Measurements from ENCODE around the gene TKTL1.
"Not testable (repeated sequence)": the region's sequence is repeated elsewhere in the genome, so short reads cannot be mapped to it uniquely, and the experiment has no call there.

TKTL1 gene

GRCh38 chrX:154295664-154296310, at the start of gene TKTL1:
Gene TKTL1 (plus strand): TSS chrX:154295795. CDS start chrX:154295860, 65 bp downstream.
- FAIRE-seq (no peak), DNase-seq (ENCODE audit: insufficient read length, low spot score) (no peak)
- no peak for TF ChIP-seq POLR2A (IDR thresholded peaks at IDR 0.05; ENCODE audit: low read depth, low read length)

- not testable (repeated sequence) for FAIRE-seq
Observed at GRCh38 chrX:154247377-154248045, 48.1 kb upstream of the TKTL1 start.

GRCh38 chrX:154248076-154248475, 47.5 kb upstream of the TKTL1 start:
- FAIRE-seq; DNase-seq (ENCODE audit: insufficient read length, low spot score): not testable (repeated sequence)

More at GRCh38 chrX:154247377-154248045, 48.1 kb upstream of the TKTL1 start:
- DNase-seq (ENCODE audit: insufficient read length, low spot score): not testable (repeated sequence)

GRCh38 chrX:154257282-154257681, 38.3 kb upstream of the TKTL1 start, which contains the start of gene OPN1MW3:
Gene OPN1MW3 (plus strand): TSS chrX:154257582. CDS start chrX:154257620, 38 bp downstream.
- not testable (repeated sequence) for FAIRE-seq; DNase-seq (ENCODE audit: insufficient read length, low spot score)

GRCh38 chrX:154258711-154259110, 36.9 kb upstream of the TKTL1 start:
- not testable (repeated sequence) for DNase-seq (ENCODE audit: insufficient read length, low spot score); FAIRE-seq

GRCh38 chrX:154263072-154263471, 32.5 kb upstream of the TKTL1 start:
- DNase-seq (ENCODE audit: insufficient read length, low spot score); FAIRE-seq: not testable (repeated sequence)

- FAIRE-seq; DNase-seq (ENCODE audit: insufficient read length, low spot score): not testable (repeated sequence)
Observed at GRCh38 chrX:154269245-154269644, 26.4 kb upstream of the TKTL1 start.

- FAIRE-seq; DNase-seq (ENCODE audit: insufficient read length, low spot score): not testable (repeated sequence)
Observed at GRCh38 chrX:154284489-154285338, 10.9 kb upstream of the TKTL1 start.

- not testable (repeated sequence) for FAIRE-seq; DNase-seq (ENCODE audit: insufficient read length, low spot score)
Observed at GRCh38 chrX:154286406-154286805, 9.2 kb upstream of the TKTL1 start.

GRCh38 chrX:154294791-154295574, 612 bp upstream of the TKTL1 start, which contains the start of gene TEX28:
Gene TEX28 (minus strand): TSS chrX:154295124. CDS start chrX:154292117, 3,007 bp downstream.
- DNase-seq (ENCODE audit: insufficient read length, low spot score) (no peak), FAIRE-seq (no peak)
- no peak for TF ChIP-seq POLR2A (IDR thresholded peaks at IDR 0.05; ENCODE audit: low read depth, low read length)

GRCh38 chrX:154296731-154297130, 1.1 kb downstream of the TKTL1 start:
- no peak for DNase-seq (ENCODE audit: insufficient read length, low spot score)
- TF ChIP-seq POLR2A (IDR thresholded peaks at IDR 0.05; ENCODE audit: low read depth, low read length): no peak
- FAIRE-seq: no peak

GRCh38 chrX:154298312-154298711, 2.7 kb downstream of the TKTL1 start:
- DNase-seq (ENCODE audit: insufficient read length, low spot score) (no peak), FAIRE-seq (no peak)
- no peak for TF ChIP-seq POLR2A (IDR thresholded peaks at IDR 0.05; ENCODE audit: low read depth, low read length)

GRCh38 chrX:154300816-154301215, 5.2 kb downstream of the TKTL1 start:
- DNase-seq (ENCODE audit: insufficient read length, low spot score) (no peak), FAIRE-seq (no peak)
- TF ChIP-seq POLR2A (IDR thresholded peaks at IDR 0.05; ENCODE audit: low read depth, low read length): no peak

- not testable (repeated sequence) for FAIRE-seq; DNase-seq (ENCODE audit: insufficient read length, low spot score)
Observed at GRCh38 chrX:154302998-154303397, 7.4 kb downstream of the TKTL1 start.
